Stomach (tissue), 9 donors: ENCODE results near the gene STIP1. TPM values are rescaled to one million over a fixed set of nuclear protein-coding genes. Genes with fewer than 3 reads are reported as not detected.

ENCODE experiments used
- DNase-seq, 2 donors: peaks; one replicate each; pipeline versions ENCODE4 v3.0.0 to v3.0.0-alpha.2; 2013 to 2019
- H3K27ac ChIP-seq, 5 donors: fragments of 200-600 bp in 4 of 5; sonication (generic) in 4 of 5; one replicate each; pipeline ENCODE4 v1.5.1; 2013 to 2019; ENCODE audit warnings: mild to moderate bottlenecking in 1 of 5, moderate library complexity in 1 of 5
- H3K27me3 ChIP-seq, 3 donors: fragments of 200-600 bp; sonication (generic); one replicate each; pipeline ENCODE4 v1.5.1; 2017 to 2019; ENCODE audit warnings: mixed run types in 1 of 3
- H3K36me3 ChIP-seq, 4 donors: fragments of 200-600 bp; sonication (generic); 1 replicate in 3 of 4; 2 replicates in 1 of 4; pipeline ENCODE4 v1.5.1; 2016 to 2019
- H3K4me1 ChIP-seq, 4 donors: fragments of 200-600 bp; sonication (generic); one replicate each; pipeline ENCODE4 v1.5.1; 2016 to 2019
- H3K4me3 ChIP-seq, 4 donors: fragments of 200-600 bp; sonication (generic) in 3 of 4; one replicate each; pipeline ENCODE4 v1.5.1; 2016 to 2019; ENCODE audit warnings: mild to moderate bottlenecking in 1 of 4
- H3K9me3 ChIP-seq, 4 donors: fragments of 200-600 bp; sonication (generic); one replicate each; pipeline ENCODE4 v1.5.1; 2016 to 2019
- EP300 ChIP-seq: sonication (generic); formaldehyde crosslinking; IDR thresholded peaks from one replicate; pipeline ENCODE4 v1.6.1; 2017; ENCODE audit warnings: antibody characterized with exemption
- POLR2A ChIP-seq, 4 donors: fragments of 450-650 bp; IDR thresholded peaks; one replicate each; pipeline ENCODE4 v1.6.1; 2016; ENCODE audit warnings: antibody characterized with exemption in 4 of 4, control low read depth in 2 of 4, mild to moderate bottlenecking in 1 of 4, moderate library complexity in 1 of 4
- POLR2AphosphoS5 ChIP-seq, 3 donors: sonication (generic); formaldehyde crosslinking; IDR thresholded peaks; one replicate each; pipeline ENCODE4 v1.6.1; 2016; ENCODE audit warnings: antibody characterized with exemption in 3 of 3
- WGBS, 5 donors: extraction: QIAGEN DNeasy Blood & Tissue Kit in 3 of 5; methylation state at CpG; one replicate each; pipeline versions ENCODE4 v1.1.5 to v1.1.7; 2013 to 2018; 5-methylcytosine and 5-hydroxymethylcytosine counted together
- intact Hi-C: fragments of 100-400 bp; cut with DNase I; formaldehyde crosslinking; loops from one replicate; pipeline ENCODE4 v1.15.1; 2023; ENCODE audit warnings: low total_unique reads
- polyA plus RNA-seq, 3 donors: library from polyadenylated mRNA; stranded (reverse); fragments of 200-250 nt; gene quantifications; one replicate each; pipeline ENCODE4 v1.2.3, GENCODE V29; 2013
- total RNA-seq, 5 donors: library from RNA; depleted of rRNA; stranded (reverse); fragments of >200 nt; gene quantifications; one replicate each; pipeline versions ENCODE4 v1.1.0 to v1.2.3, GENCODE V29; 2014 to 2016
- TF ChIP-seq, protein P1 (sequence below), 7 experiments: fragments of 450-650 bp in 4 of 7; fragments of 200-600 bp in 3 of 7; sonication (generic) in 3 of 7; IDR thresholded peaks; one replicate each; pipeline ENCODE4 v1.5.1; 2016 to 2019; ENCODE audit warnings: antibody characterized with exemption in 7 of 7, control low read depth in 2 of 7, mild to moderate bottlenecking in 1 of 7
- donor health status: healthy with polysubstance abuse.
- donor health status: Bipolar disorder and iron deficiency.
- donor health status: healthy.

The STIP1 gene
- total and polyA plus RNA-seq, 8 donors: 27.4 to 259 (median 54.7) TPM

DNA sequence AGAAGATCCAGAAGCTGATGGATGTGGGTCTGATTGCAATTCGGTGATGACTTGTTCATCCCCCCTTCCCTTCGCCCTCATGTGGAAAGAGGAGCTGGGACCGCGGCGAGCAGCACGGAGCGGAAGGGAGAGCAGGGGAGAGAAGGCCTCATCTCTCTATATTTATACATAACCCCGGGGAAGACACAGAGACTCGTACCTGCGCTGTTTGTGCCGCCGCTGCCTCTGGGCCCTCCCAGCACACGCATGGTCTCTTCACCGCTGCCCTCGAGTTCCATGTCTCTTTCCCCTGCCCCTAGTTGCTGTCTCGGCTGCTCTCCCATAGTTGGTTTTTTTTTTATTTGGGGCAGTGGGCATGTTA, 18.1 kb downstream of the STIP1 start:
- H3K9me3 ChIP-seq: no peaks in the 10 kb centered on the region
- intact Hi-C loops: loop anchor here (10.0 kb wide), 1 partner anchor 91 kb away; the partner anchor contains the start of gene KCNK4
- 76 to 81% (median 79%) methylated on average over 16 of the region's 16 CpGs for WGBS, 5 donors
- DNase-seq: no peak
- H3K27me3 ChIP-seq: no peaks in the 10 kb centered on the region
- peaks cover 41 to 57% (median 49%) of the 10 kb centered on the region in 4 donors for H3K4me1 ChIP-seq
- TF ChIP-seq, protein P1, sequence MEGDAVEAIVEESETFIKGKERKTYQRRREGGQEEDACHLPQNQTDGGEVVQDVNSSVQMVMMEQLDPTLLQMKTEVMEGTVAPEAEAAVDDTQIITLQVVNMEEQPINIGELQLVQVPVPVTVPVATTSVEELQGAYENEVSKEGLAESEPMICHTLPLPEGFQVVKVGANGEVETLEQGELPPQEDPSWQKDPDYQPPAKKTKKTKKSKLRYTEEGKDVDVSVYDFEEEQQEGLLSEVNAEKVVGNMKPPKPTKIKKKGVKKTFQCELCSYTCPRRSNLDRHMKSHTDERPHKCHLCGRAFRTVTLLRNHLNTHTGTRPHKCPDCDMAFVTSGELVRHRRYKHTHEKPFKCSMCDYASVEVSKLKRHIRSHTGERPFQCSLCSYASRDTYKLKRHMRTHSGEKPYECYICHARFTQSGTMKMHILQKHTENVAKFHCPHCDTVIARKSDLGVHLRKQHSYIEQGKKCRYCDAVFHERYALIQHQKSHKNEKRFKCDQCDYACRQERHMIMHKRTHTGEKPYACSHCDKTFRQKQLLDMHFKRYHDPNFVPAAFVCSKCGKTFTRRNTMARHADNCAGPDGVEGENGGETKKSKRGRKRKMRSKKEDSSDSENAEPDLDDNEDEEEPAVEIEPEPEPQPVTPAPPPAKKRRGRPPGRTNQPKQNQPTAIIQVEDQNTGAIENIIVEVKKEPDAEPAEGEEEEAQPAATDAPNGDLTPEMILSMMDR (IDR thresholded peaks at IDR 0.05): no peak
- TF ChIP-seq POLR2A (IDR thresholded peaks at IDR 0.05): no peak
- no peak for TF ChIP-seq EP300
- no peak for TF ChIP-seq POLR2AphosphoS5 (IDR thresholded peaks at IDR 0.05)
- H3K36me3 ChIP-seq: peaks cover 48 to 78% (median 62%) of the 10 kb centered on the region in 4 donors
- H3K4me3 ChIP-seq: no peak overlapping the region
- H3K27ac ChIP-seq: peak overlapping the region in 3 of 5 donors; percentile 28 to 91 (median 32)

- DNase-seq: peak; percentile 94 to 95
- Histone ChIP-seq H3K36me3 (peaks cover 46 to 73% (median 57%) of the 10 kb centered on the region in 4 donors), H3K9me3 (no peaks in the 10 kb centered on the region), H3K27me3 (no peaks in the 10 kb centered on the region), H3K27ac (peak overlapping the region in 3 of 5 donors; percentile 85 to 91 (median 87)), H3K4me1 (peaks cover 41 to 58% (median 49%) of the 10 kb centered on the region in 4 donors), H3K4me3 (no peak overlapping the region)
- intact Hi-C loops: loop anchor here (10.0 kb wide), 1 partner anchor 90 kb away; the partner anchor contains the start of gene KCNK4
- TF ChIP-seq POLR2AphosphoS5 (IDR thresholded peaks at IDR 0.05) (peak; percentile 52 to 92 (median 68)), POLR2A (IDR thresholded peaks at IDR 0.05) (no peak)
- TF ChIP-seq, protein P1 (IDR thresholded peaks at IDR 0.05): peak in 5 of 7 experiments; percentile 57 to 80 (median 66)
- WGBS, 5 donors: 17 to 31% (median 23%) methylated on average over 7 of the region's 7 CpGs
These were observed 18.6 kb downstream of the STIP1 start for GRCh38 chr11:64204464-64204989.

- intact Hi-C loops: loop anchor here (10.0 kb wide), 1 partner anchor 88 kb away; the partner anchor contains the start of gene KCNK4
- Histone ChIP-seq H3K27ac (peak within 1 kb of the TSS; percentile 57 to 91 (median 86)), H3K4me1 (peaks cover 41 to 58% (median 49%) of the 10 kb centered on the region in 4 donors), H3K27me3 (no peaks in the 10 kb centered on the region), H3K36me3 (peaks cover 27 to 70% (median 52%) of the 10 kb centered on the region in 4 donors), H3K9me3 (no peaks in the 10 kb centered on the region), H3K4me3 (peak within 1 kb of the TSS; percentile 38 to 52 (median 48))
- WGBS, 5 donors: 29 to 63% (median 39%) methylated on average over 14 to 27 of the region's 27 CpGs
- peak; percentile 83 to 87 for DNase-seq
- TF ChIP-seq EP300 (no peak), POLR2AphosphoS5 (IDR thresholded peaks at IDR 0.05) (peak in 2 of 3 donors; percentile 43 to 77), POLR2A (IDR thresholded peaks at IDR 0.05) (no peak)
- TF ChIP-seq, protein P1 (IDR thresholded peaks at IDR 0.05): no peak
These were observed 20.7 kb downstream of the STIP1 start, which contains the start of gene FERMT3 for GRCh38 chr11:64206457-64207255. Gene FERMT3 (plus strand): TSS chr11:64206721. CDS start chr11:64207365, 644 bp downstream.
